GM19397 (cell line): ENCODE data around the gene IL17REL.
"Not testable (repeated sequence)": the region's sequence is repeated elsewhere in the genome, so short reads cannot be mapped to it uniquely, and the experiment has no call there.

Experiments
- ATAC-seq: cut with Tn5 transposase; IDR thresholded peaks from one replicate; pipeline ENCODE4 v1.9.1; 2021; ENCODE audit warnings: mild to moderate bottlenecking, moderate library complexity; ENCODE audit not compliant: unreplicated experiment

The IL17REL gene

DNA sequence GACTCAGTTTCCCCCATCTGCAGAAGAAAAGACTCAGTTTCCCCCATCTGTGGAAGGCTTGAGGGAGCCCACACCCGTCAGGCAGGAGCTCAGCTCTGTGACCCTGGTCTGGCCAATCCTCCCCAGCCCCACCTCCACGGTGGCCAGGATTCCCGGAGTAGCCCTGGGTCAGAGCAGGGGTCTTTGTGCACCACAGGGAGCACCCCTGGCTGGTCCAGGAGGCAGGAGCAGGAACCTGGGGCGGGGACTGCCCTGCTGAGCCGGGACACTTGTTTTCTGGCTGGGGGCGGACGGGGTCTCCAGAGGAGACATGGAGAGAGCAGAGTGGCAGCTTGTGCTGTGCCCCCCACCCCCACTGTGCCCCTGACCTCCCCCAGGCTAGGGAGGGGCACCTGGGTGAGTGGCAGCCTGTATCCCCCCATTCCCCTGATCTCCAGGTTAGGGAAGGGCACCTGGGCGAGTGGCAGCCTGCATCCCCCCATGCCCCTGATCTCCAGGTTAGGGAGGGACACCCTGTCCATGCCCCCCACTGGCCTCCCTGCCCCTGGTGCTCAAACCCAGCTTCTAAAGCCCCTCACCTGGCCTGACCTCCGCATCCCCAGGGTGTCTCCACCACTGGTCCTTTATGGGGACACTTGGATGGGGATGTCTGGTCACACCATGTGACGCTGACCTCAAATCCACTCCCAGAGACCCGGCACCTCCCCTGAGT lies 18.8 kb downstream of the IL17REL start:
- ATAC-seq: no peak

DNA sequence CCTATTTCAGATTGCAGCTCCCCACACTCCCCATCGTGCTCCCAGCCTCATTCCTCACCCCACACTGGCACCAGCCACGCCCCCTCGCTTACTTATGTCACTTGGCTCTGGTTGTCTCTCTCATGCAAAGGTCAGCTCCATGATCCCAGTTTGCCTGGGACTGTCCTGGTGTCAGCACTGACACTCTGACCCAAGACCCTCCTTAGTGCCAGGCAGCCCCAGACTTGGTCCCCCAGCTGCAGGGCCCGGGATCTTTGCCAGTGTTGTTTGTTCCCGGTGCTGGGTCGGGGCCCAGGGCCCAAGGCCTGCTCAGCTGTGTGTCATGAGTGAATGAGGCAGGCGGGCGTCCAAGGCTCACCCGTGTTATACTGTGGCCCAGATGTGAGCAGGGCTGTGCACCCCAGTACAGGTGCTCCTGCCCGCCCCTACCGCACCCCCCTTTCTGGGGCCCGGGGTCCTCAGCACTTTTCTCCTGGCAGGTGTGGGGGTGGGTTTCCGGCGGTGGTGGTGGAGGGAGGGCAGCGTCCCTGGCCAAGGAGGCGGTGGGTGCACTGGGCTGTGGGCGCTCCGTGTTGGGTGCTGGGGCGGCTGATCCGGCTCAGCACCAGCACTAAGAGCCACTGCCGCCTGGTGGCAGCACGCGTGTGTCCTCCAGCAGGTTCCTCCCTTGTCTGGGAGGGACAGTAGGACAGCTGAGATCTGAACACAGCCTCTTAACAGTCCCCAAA lies 19.5 kb downstream of the IL17REL start:
- no peak for ATAC-seq

DNA sequence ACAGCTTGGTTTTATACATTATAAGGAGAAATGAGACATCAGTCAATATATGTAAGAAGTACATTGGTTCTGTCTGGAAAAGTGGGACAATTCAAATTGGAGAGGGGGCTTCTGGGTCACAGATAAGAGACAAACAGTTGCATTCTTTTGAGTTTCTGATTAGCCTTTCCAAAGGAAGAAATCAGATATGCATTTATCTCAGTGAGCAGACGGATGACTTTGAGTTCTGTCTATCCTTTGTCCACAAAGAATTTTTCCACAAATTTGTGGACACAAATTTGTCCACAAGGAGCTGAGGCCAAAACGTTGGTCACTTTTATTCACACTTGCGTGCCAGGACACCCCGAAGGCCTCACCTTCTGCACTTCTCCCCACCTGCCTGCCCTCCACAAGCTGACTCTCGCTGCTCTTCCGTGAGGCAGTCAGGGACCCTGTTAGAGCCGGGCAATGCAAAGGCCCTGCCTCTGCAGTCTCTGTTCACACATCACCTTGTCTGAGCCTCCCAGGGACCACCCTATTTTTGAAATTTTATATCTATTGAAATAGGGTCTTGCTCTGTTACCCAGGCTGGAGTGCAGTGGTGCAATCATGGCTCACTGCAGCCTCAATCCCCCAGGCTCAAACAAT lies 20.5 kb downstream of the IL17REL start:
- no peak for ATAC-seq

DNA sequence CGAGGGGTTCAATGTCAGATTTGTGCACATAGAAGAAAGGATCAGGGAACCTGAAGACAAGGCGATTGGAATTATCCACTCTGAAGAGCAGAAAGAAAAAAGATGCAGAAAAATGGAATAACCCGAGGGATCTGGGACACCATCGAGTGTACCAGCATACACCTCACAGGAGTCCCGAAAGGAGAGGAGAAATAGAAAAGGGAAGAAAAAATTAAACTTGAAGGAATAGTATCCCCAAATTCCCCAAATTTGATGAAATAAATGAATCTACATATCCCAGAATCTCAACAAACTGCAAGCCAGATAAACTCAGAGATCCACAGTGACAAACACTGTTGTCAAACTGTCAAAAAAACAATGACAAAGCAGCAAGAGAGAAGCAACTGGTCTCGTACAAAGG lies 21.4 kb downstream of the IL17REL start:
- no peak for ATAC-seq

DNA sequence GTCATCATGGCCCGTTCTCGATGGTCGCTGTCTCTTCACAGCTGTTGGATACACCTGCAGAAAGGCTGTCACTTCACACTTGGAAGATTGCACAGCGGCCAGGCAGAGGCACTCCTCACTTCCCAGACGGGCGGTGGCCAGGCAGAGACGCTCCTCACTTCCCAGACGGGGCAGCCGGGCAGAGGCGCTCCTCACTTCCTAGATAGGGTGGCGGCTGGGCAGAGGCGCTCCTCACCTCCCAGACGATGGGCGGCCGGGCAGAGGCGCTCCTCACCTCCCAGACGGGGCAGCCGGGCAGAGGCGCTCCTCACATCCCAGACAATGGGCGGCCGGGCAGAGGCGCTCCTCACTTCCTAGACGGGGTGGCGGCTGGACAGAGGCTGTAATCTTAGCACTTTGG lies 22.7 kb downstream of the IL17REL start:
- ATAC-seq: not testable (repeated sequence)

- no peak for ATAC-seq
Measured at GRCh38 chr22:49986325-49986724, 26.2 kb downstream of the IL17REL start.

- no peak for ATAC-seq
Measured at GRCh38 chr22:49983148-49984042, 29.2 kb downstream of the IL17REL start.

- ATAC-seq: not testable (repeated sequence)
Measured at GRCh38 chr22:49981799-49982198, 30.8 kb downstream of the IL17REL start.

DNA sequence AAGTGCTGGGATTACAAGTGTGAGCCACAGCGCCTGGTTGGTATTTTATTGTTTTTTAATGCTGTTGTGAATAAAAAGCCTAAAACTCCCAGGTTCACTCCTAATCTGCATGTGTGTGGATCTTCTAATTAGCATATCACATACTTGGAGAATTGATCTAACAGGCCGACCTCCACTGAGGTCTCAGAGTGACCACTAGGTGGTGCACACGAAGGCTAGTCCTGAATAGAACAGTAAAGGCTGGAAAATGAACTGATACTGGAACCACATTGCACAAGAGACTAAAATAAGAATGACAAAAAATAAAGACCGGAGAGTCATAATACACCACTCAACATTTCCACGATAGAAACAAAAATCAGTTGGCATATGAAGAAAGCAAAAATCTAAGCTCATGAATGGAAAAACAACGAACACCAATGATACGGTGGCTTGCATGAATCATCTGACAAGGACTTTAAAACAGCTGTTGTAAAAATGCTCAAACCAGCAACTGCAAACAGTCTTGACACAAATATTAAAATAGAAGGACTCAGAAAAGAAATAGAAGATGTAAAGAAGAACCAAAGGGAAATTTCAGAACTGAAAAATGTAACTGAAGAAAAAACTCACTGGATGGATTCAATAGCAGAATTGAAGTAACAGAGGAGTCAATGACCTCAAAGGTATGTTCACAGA lies 32.8 kb downstream of the IL17REL start:
- no peak for ATAC-seq

- no peak for ATAC-seq
Measured at GRCh38 chr22:49977578-49977977, 35.0 kb downstream of the IL17REL start.

GRCh38 chr22:49976439-49977175 lies 36.0 kb downstream of the IL17REL start:
- no peak for ATAC-seq

GRCh38 chr22:49975543-49976389 lies 36.8 kb downstream of the IL17REL start:
- no peak for ATAC-seq

GRCh38 chr22:49973018-49973961 lies 39.3 kb downstream of the IL17REL start:
- no peak for ATAC-seq

- no peak for ATAC-seq
Measured at GRCh38 chr22:49972163-49973017, 40.2 kb downstream of the IL17REL start.

GRCh38 chr22:49971232-49972162 lies 41.1 kb downstream of the IL17REL start:
- peak; percentile 29 for ATAC-seq
